Raji (cell line): ENCODE measurements around the gene NUPR2.

Experiments used
- POLR2A ChIP-seq: IDR thresholded peaks from 2 replicates; pipeline ENCODE4 v1.6.1; 2011; ENCODE audit warnings: low read depth, low read length, control low read depth; ENCODE audit not compliant: insufficient read depth

The NUPR2 gene

GRCh38 chr7:56115852-56116538 lies at the start of gene NUPR2:
Gene NUPR2, minus strand, starts transcription at chr7:56116417. Its CDS starts 103 bp downstream, at chr7:56116314.
- no peak for TF ChIP-seq POLR2A

- TF ChIP-seq POLR2A = no peak
Observed at GRCh38 chr7:56157238-56157790, 41.1 kb upstream of the NUPR2 start.

GRCh38 chr7:56127241-56127975 lies 11.2 kb upstream of the NUPR2 start:
- TF ChIP-seq POLR2A = no peak

- no peak for TF ChIP-seq POLR2A
Observed at GRCh38 chr7:56125831-56126230, 9.6 kb upstream of the NUPR2 start.

GRCh38 chr7:56124981-56125380 lies 8.8 kb upstream of the NUPR2 start:
- TF ChIP-seq POLR2A = no peak

GRCh38 chr7:56121440-56121839 lies 5.2 kb upstream of the NUPR2 start:
- TF ChIP-seq POLR2A = no peak

GRCh38 chr7:56110611-56111010 lies 5.6 kb downstream of the NUPR2 start:
- TF ChIP-seq POLR2A = no peak

- no peak for TF ChIP-seq POLR2A
Observed at GRCh38 chr7:56107954-56108258, 8.3 kb downstream of the NUPR2 start.

GRCh38 chr7:56106108-56107073 lies 9.8 kb downstream of the NUPR2 start, which contains the start of gene CHCHD2:
Gene CHCHD2, minus strand, starts transcription at chr7:56106476. Its CDS starts 63 bp downstream, at chr7:56106413.
- peak; percentile 75 for TF ChIP-seq POLR2A

- no peak for TF ChIP-seq POLR2A
Observed at GRCh38 chr7:56105508-56105907, 10.7 kb downstream of the NUPR2 start.

- no peak for TF ChIP-seq POLR2A
Observed at GRCh38 chr7:56099653-56100052, 16.6 kb downstream of the NUPR2 start.

GRCh38 chr7:56097700-56098099 lies 18.5 kb downstream of the NUPR2 start:
- no peak for TF ChIP-seq POLR2A

GRCh38 chr7:56092789-56093531 lies 23.3 kb downstream of the NUPR2 start, which contains the start of gene PHKG1:
Gene PHKG1, minus strand, starts transcription at chr7:56092952. Its CDS starts 4,011 bp downstream, at chr7:56088941.
- TF ChIP-seq POLR2A = no peak

- no peak for TF ChIP-seq POLR2A
Observed at GRCh38 chr7:56091591-56091990, 24.6 kb downstream of the NUPR2 start.
